Gastroesophageal sphincter (tissue), 4 donors: ENCODE measurements around the gene TKT. TPM values are rescaled to one million over a fixed set of nuclear protein-coding genes. Genes with fewer than 3 reads are reported as not detected.

Source experiments
- ATAC-seq: fragments of 150-250 bp; one replicate; pipeline ENCODE4 v1.9.1; 2016; ENCODE audit warnings: mild to moderate bottlenecking, moderate library complexity
- H3K27ac ChIP-seq, 4 donors: fragments of 200-600 bp; sonication (generic) in 3 of 4; 1 replicate in 3 of 4; 2 replicates in 1 of 4; pipeline ENCODE4 v1.5.1; 2016 to 2019
- H3K27me3 ChIP-seq: fragments of 200-600 bp; sonication (generic); one replicate; pipeline ENCODE4 v1.5.1; 2019
- H3K36me3 ChIP-seq, 2 donors: fragments of 200-600 bp; sonication (generic); one replicate each; pipeline ENCODE4 v1.5.1; 2019; ENCODE audit warnings: control low read depth in 1 of 2
- H3K4me1 ChIP-seq, 3 donors: fragments of 200-600 bp; sonication (generic); 1 replicate in 2 of 3; 2 replicates in 1 of 3; pipeline ENCODE4 v1.5.1; 2016 to 2019; ENCODE audit warnings: control low read depth in 2 of 3
- H3K4me3 ChIP-seq, 2 donors: fragments of 200-600 bp; sonication (generic); one replicate each; pipeline ENCODE4 v1.5.1; 2019; ENCODE audit warnings: mild to moderate bottlenecking in 1 of 2, moderate library complexity in 1 of 2
- H3K9me3 ChIP-seq, 3 donors: fragments of 200-600 bp; sonication (generic); one replicate each; pipeline ENCODE4 v1.5.1; 2017 to 2019; ENCODE audit warnings: control low read depth in 2 of 3
- EP300 ChIP-seq: sonication (generic); formaldehyde crosslinking; IDR thresholded peaks from one replicate; pipeline ENCODE4 v1.6.1; 2017; ENCODE audit warnings: antibody characterized with exemption, mild to moderate bottlenecking
- POLR2A ChIP-seq, 2 donors: fragments of 450-650 bp; IDR thresholded peaks; one replicate each; pipeline ENCODE4 v1.6.1; 2017; ENCODE audit warnings: antibody characterized with exemption in 2 of 2, mild to moderate bottlenecking in 2 of 2, moderate library complexity in 1 of 2
- POLR2AphosphoS5 ChIP-seq: sonication (generic); formaldehyde crosslinking; IDR thresholded peaks from one replicate; pipeline ENCODE4 v1.6.1; 2017; ENCODE audit warnings: antibody characterized with exemption
- WGBS, 2 donors: methylation state at CpG; one replicate each; pipeline ENCODE4 v1.1.5; 2018; ENCODE audit warnings: low coverage in 1 of 2; 5-methylcytosine and 5-hydroxymethylcytosine counted together
- total RNA-seq, 4 donors: library from RNA; depleted of rRNA; stranded (reverse); fragments of >200 nt; gene quantifications; one replicate each; pipeline ENCODE4 v1.1.0, GENCODE V29; 2016
- TF ChIP-seq, protein P1 (sequence below), 4 experiments: fragments of 200-600 bp in 2 of 4; fragments of 450-650 bp in 2 of 4; sonication (generic) in 1 of 4; IDR thresholded peaks; one replicate each; pipeline ENCODE4 v1.5.1; 2017 to 2019; ENCODE audit warnings: antibody characterized with exemption in 4 of 4, mild to moderate bottlenecking in 2 of 4, moderate library complexity in 2 of 4

Gene TKT
- total RNA-seq, 4 donors from 2014 or later: 218 to 386 (median 278) TPM

- H3K4me1 ChIP-seq: no peaks in the 10 kb centered on the region
- H3K4me3 ChIP-seq: no peak overlapping the region
- H3K36me3 ChIP-seq: peaks cover 0 to 74% of the 10 kb centered on the region in 2 donors
- no peak for TF ChIP-seq EP300
- no peak for TF ChIP-seq POLR2A (IDR thresholded peaks at IDR 0.05)
- TF ChIP-seq, protein P1, sequence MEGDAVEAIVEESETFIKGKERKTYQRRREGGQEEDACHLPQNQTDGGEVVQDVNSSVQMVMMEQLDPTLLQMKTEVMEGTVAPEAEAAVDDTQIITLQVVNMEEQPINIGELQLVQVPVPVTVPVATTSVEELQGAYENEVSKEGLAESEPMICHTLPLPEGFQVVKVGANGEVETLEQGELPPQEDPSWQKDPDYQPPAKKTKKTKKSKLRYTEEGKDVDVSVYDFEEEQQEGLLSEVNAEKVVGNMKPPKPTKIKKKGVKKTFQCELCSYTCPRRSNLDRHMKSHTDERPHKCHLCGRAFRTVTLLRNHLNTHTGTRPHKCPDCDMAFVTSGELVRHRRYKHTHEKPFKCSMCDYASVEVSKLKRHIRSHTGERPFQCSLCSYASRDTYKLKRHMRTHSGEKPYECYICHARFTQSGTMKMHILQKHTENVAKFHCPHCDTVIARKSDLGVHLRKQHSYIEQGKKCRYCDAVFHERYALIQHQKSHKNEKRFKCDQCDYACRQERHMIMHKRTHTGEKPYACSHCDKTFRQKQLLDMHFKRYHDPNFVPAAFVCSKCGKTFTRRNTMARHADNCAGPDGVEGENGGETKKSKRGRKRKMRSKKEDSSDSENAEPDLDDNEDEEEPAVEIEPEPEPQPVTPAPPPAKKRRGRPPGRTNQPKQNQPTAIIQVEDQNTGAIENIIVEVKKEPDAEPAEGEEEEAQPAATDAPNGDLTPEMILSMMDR (IDR thresholded peaks at IDR 0.05): no peak
- TF ChIP-seq POLR2AphosphoS5: no peak
- no peak for ATAC-seq
- no peaks in the 10 kb centered on the region for H3K9me3 ChIP-seq
- no peak overlapping the region for H3K27ac ChIP-seq
- WGBS, 2 donors: 85% methylated on average over 4 of the region's 6 CpGs; no CpG with 5 or more reads in 1 of the 2 donors
- H3K27me3 ChIP-seq: no peaks in the 10 kb centered on the region
Observed at GRCh38 chr3:53225181-53225580, 30.6 kb downstream of the TKT start.

DNA sequence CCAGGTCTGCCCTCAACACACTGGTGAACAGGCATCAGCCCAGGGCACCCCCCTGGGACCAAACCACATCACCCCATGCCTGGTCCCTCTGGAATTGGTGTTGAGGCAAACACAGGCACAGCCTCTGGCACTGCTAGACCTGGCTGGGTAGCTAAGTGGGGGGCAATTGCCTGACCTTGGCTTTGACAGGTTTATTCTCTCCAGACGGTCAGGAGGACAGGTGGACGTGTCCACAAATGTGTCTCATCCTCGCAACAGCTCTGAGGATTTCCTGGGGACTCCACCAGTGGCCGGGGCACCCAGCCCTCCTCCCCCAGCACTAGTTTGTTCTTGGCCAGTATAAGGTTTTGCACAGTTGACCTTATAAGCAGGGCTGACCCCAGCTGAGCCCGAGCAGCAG lies 31.3 kb downstream of the TKT start:
- H3K9me3 ChIP-seq: no peaks in the 10 kb centered on the region
- H3K27ac ChIP-seq: peak overlapping the region in 1 of 4 donors; percentile 41
- no peak overlapping the region for H3K4me3 ChIP-seq
- no CpG with 5 or more reads among the region's 5 CpGs for WGBS, 2 donors
- no peaks in the 10 kb centered on the region for H3K27me3 ChIP-seq
- H3K36me3 ChIP-seq: peaks cover 0 to 67% of the 10 kb centered on the region in 2 donors
- no peak for ATAC-seq
- no peak for TF ChIP-seq POLR2A (IDR thresholded peaks at IDR 0.05)
- TF ChIP-seq EP300: no peak
- TF ChIP-seq, protein P1 (IDR thresholded peaks at IDR 0.05): no peak
- no peak for TF ChIP-seq POLR2AphosphoS5
- no peaks in the 10 kb centered on the region for H3K4me1 ChIP-seq

- H3K36me3 ChIP-seq: peaks cover 0 to 62% of the 10 kb centered on the region in 2 donors
- no peaks in the 10 kb centered on the region for H3K9me3 ChIP-seq
- ATAC-seq: peak; percentile 16
- H3K4me1 ChIP-seq: no peaks in the 10 kb centered on the region
- no peaks in the 10 kb centered on the region for H3K27me3 ChIP-seq
- WGBS, 2 donors: no CpG with 5 or more reads among the region's 5 CpGs
- TF ChIP-seq, protein P1 (IDR thresholded peaks at IDR 0.05): no peak
- peak overlapping the region in 1 of 4 donors; percentile 41 for H3K27ac ChIP-seq
- H3K4me3 ChIP-seq: no peak overlapping the region
Observed at GRCh38 chr3:53224026-53224425, 31.8 kb downstream of the TKT start.

DNA sequence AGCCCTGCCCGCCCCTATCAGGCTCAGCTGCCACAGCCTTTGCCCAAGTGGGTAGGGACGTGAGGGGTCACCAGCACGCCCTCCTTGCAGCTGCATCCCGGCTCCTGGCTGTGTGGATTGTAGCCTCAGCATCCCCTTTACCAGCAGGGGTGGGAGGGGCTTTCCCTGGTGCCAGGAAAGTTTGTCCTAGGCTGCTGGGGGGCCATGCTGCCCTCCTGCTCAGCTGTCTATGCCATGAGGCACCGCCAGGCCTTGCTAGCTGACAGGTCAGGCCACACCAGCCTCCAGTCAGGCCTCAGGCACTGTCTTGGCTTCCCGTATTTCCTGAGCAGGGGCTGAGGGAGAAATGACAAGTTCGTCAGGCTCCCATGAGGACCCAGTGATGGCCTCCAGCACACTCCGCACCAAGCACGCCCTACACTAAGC lies 32.3 kb downstream of the TKT start:
- no peaks in the 10 kb centered on the region for H3K4me1 ChIP-seq
- no peak for ATAC-seq
- no peak overlapping the region for H3K4me3 ChIP-seq
- no peaks in the 10 kb centered on the region for H3K9me3 ChIP-seq
- peak overlapping the region in 1 of 4 donors; percentile 14 for H3K27ac ChIP-seq
- H3K36me3 ChIP-seq: peaks cover 0 to 57% of the 10 kb centered on the region in 2 donors
- WGBS, 2 donors: 76% methylated on average over 4 of the region's 9 CpGs; no CpG with 5 or more reads in 1 of the 2 donors
- TF ChIP-seq, protein P1 (IDR thresholded peaks at IDR 0.05): no peak
- TF ChIP-seq POLR2AphosphoS5 (no peak), EP300 (no peak), POLR2A (IDR thresholded peaks at IDR 0.05) (no peak)
- H3K27me3 ChIP-seq: no peaks in the 10 kb centered on the region

DNA sequence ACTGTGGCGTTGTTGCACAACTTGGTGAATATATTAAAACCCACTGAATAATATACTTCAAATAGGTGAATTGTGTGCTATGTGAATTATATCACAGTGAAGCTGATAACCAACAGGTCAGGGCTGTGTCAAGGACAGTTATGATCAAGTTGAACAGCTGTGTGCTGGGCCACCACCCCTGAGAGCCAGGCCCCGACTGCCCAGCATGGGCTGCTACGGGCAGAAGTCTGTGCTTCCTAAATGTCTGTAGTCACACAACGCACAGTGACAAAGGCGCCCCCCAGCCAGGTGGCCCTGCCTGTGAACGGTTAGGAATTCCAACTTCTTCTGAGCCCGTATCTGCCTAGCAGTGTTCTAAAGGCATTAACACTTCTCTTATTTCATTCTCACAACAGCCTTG lies 32.8 kb downstream of the TKT start:
- no peaks in the 10 kb centered on the region for H3K4me1 ChIP-seq
- ATAC-seq: no peak
- H3K4me3 ChIP-seq: no peak overlapping the region
- H3K9me3 ChIP-seq: no peaks in the 10 kb centered on the region
- peak overlapping the region in 1 of 4 donors; percentile 14 for H3K27ac ChIP-seq
- TF ChIP-seq, protein P1 (IDR thresholded peaks at IDR 0.05): no peak
- TF ChIP-seq POLR2A (IDR thresholded peaks at IDR 0.05): no peak
- TF ChIP-seq EP300: no peak
- TF ChIP-seq POLR2AphosphoS5: no peak
- peaks cover 0 to 52% of the 10 kb centered on the region in 2 donors for H3K36me3 ChIP-seq
- H3K27me3 ChIP-seq: no peaks in the 10 kb centered on the region
- 76 to 77% methylated on average over 3 to 6 of the region's 7 CpGs for WGBS, 2 donors
